Transverse colon (tissue), 4 donors: ENCODE data around the gene GATB.

Experiments
- CTCF ChIP-seq, 5 experiments: fragments of 200-600 bp in 3 of 5; fragments of 450-650 bp in 2 of 5; sonication (generic) in 3 of 5; IDR thresholded peaks; 1 replicate in 2 of 5; 2 replicates in 3 of 5; pipeline ENCODE4 v1.5.1; 2016 to 2017; ENCODE audit warnings: antibody characterized with exemption in 5 of 5, inconsistent platforms in 3 of 5, mild to moderate bottlenecking in 2 of 5, moderate library complexity in 1 of 5
- EP300 ChIP-seq: sonication (generic); formaldehyde crosslinking; IDR thresholded peaks from one replicate; pipeline ENCODE4 v1.6.1; 2017; ENCODE audit warnings: antibody characterized with exemption, low read depth
- POLR2A ChIP-seq: fragments of 450-650 bp; IDR thresholded peaks from one replicate; pipeline ENCODE4 v1.6.1; 2016; ENCODE audit warnings: antibody characterized with exemption, mild to moderate bottlenecking, moderate library complexity
- POLR2AphosphoS5 ChIP-seq, 3 donors: sonication (generic); formaldehyde crosslinking; IDR thresholded peaks; one replicate each; pipeline ENCODE4 v1.6.1; 2016; ENCODE audit warnings: antibody characterized with exemption in 3 of 3

- TF ChIP-seq CTCF (IDR thresholded peaks at IDR 0.05) (no peak), POLR2A (no peak), EP300 (no peak), POLR2AphosphoS5 (IDR thresholded peaks at IDR 0.05) (no peak)
Observed at GRCh38 chr4:151770154-151770553, 9.3 kb upstream of the GATB start.
